Left ventricle myocardium inferior (tissue), 1 donor: Measurements from ENCODE around the gene CCDC30. TPM values are rescaled to one million over a fixed set of nuclear protein-coding genes. Genes with fewer than 3 reads are reported as not detected.
"Not testable (repeated sequence)": the region's sequence is repeated elsewhere in the genome, so short reads cannot be mapped to it uniquely, and the experiment has no call there.

Experiments
- DNase-seq: peaks from one replicate; pipeline ENCODE4 v3.0.0-alpha.2; 2020
- H3K27ac ChIP-seq: fragments of 200-600 bp; replicated peaks from 2 replicates; pipeline ENCODE4 v1.8.0; 2021
- H3K27me3 ChIP-seq: fragments of 200-600 bp; 2 replicates; pipeline ENCODE4 v1.8.0; 2021; ENCODE audit warnings: low read depth
- H3K36me3 ChIP-seq: fragments of 200-600 bp; 2 replicates; pipeline ENCODE4 v1.8.0; 2021
- H3K4me1 ChIP-seq: fragments of 200-600 bp; 2 replicates; pipeline ENCODE4 v1.8.0; 2021
- H3K4me3 ChIP-seq: fragments of 200-600 bp; 2 replicates; pipeline ENCODE4 v1.8.0; 2021; ENCODE audit warnings: mild to moderate bottlenecking, moderate library complexity
- H3K9me3 ChIP-seq: fragments of 200-600 bp; replicated peaks from 2 replicates; pipeline ENCODE4 v1.8.0; 2021
- intact Hi-C: fragments of 100-400 bp; cut with micrococcal nuclease; formaldehyde crosslinking; loops from one replicate; pipeline ENCODE4 v1.11.0; 2022
- total RNA-seq: library from RNA; stranded (reverse); fragmentation: NEBNext Ultra II Directional; extraction: Animal tissue kit (Norgen Biotek cat#: 25700); gene quantifications from one replicate; pipeline ENCODE4 v1.2.1, GENCODE V29; 2021
- TF ChIP-seq, protein P1 (sequence below): fragments of 200-600 bp; IDR thresholded peaks from 2 replicates; pipeline ENCODE4 v1.8.0; 2021; ENCODE audit warnings: antibody characterized with exemption, mild to moderate bottlenecking, borderline replicate concordance
- donor health status: DM: no; HTN: yes; CAD: no; lungs with severe emphysema.

CCDC30 gene
- total RNA-seq, 1 donor from 2014 or later, result 2.2 TPM

- no peak overlapping the region for H3K27ac ChIP-seq
- TF ChIP-seq, protein P1, sequence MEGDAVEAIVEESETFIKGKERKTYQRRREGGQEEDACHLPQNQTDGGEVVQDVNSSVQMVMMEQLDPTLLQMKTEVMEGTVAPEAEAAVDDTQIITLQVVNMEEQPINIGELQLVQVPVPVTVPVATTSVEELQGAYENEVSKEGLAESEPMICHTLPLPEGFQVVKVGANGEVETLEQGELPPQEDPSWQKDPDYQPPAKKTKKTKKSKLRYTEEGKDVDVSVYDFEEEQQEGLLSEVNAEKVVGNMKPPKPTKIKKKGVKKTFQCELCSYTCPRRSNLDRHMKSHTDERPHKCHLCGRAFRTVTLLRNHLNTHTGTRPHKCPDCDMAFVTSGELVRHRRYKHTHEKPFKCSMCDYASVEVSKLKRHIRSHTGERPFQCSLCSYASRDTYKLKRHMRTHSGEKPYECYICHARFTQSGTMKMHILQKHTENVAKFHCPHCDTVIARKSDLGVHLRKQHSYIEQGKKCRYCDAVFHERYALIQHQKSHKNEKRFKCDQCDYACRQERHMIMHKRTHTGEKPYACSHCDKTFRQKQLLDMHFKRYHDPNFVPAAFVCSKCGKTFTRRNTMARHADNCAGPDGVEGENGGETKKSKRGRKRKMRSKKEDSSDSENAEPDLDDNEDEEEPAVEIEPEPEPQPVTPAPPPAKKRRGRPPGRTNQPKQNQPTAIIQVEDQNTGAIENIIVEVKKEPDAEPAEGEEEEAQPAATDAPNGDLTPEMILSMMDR, result no peak
- peaks cover 20% of the 10 kb centered on the region for H3K36me3 ChIP-seq
- H3K4me1 ChIP-seq, result peaks cover 16% of the 10 kb centered on the region
- H3K27me3 ChIP-seq, result no peaks in the 10 kb centered on the region
- intact Hi-C loops, result no loop called here
- H3K4me3 ChIP-seq, result peak overlapping the region; percentile 80
- no peaks in the 10 kb centered on the region for H3K9me3 ChIP-seq
- DNase-seq, result no peak
Measured at GRCh38 chr1:42463921-42464320, 835 bp downstream of the CCDC30 start.

DNA sequence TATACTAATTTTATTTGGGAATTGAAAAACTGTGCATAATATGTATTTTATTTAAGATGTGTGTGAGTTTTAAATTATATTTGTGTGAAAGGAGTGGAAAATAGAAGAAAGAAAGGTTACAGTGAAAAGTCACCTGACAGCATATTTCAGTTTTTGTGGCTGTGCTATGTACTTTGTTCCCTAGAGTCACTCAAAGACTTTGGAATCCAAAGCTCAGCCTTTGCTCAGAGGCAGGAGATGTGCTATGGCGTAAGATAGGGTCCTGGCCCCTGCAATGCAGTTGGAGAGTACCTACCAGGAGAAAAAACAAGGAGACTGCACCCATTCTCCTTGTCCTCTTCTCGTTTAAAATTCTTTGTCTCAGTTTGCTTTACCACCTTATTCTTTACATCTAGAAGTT lies 2.9 kb downstream of the CCDC30 start:
- peaks cover 3% of the 10 kb centered on the region for H3K36me3 ChIP-seq
- H3K4me3 ChIP-seq, result no peak overlapping the region
- H3K9me3 ChIP-seq, result no peaks in the 10 kb centered on the region
- no peaks in the 10 kb centered on the region for H3K27me3 ChIP-seq
- TF ChIP-seq, protein P1, result no peak
- intact Hi-C loops, result no loop called here
- no peak overlapping the region for H3K27ac ChIP-seq
- peaks cover 16% of the 10 kb centered on the region for H3K4me1 ChIP-seq
- DNase-seq, result no peak

DNA sequence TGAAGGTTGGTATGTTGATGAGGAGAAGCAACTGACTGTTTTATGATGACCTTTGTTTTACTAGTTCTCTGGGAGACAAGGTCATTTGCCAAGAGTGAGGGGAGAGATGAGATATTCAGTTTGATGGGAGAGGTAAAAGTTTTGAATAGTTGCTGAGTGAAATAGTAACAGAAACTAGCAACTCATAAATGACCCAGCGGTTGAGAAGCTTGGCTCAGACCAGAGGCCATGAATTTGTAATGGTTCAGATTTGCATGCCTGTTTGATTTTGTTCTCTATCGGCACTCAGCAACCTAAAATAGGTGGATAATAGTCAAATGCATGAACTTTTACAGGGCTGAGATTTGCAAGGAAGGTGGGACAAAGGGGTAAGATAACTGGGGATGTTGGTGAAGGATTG lies 6.6 kb downstream of the CCDC30 start:
- intact Hi-C loops, result no loop called here
- Histone ChIP-seq H3K9me3 (no peaks in the 10 kb centered on the region), H3K4me1 (no peaks in the 10 kb centered on the region), H3K36me3 (no peaks in the 10 kb centered on the region), H3K27ac (no peak overlapping the region), H3K4me3 (no peak overlapping the region), H3K27me3 (no peaks in the 10 kb centered on the region)
- TF ChIP-seq, protein P1, result no peak
- no peak for DNase-seq

DNA sequence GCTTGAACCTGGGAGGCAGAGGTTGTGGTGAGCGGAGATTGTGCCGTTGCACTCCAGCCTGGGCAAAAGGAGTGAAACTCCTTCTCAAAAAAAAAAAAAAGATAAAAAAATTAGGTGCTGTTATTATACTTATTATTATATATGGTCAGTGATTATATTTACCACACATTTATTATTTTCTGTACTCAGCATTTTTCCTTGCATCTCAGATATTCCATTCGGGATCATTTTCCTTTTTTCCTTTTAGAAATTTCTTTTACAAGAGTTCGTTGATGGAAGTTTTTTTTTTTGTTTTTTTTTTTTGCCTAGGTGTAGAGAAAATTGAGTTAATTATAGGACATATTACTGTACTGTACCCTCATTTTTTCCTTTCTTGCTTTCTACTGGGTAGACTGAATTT lies 13.5 kb downstream of the CCDC30 start:
- no peak overlapping the region for H3K4me3 ChIP-seq
- intact Hi-C loops, result no loop called here
- H3K27ac ChIP-seq, result no peak overlapping the region
- no peaks in the 10 kb centered on the region for H3K27me3 ChIP-seq
- peaks cover 7% of the 10 kb centered on the region for H3K36me3 ChIP-seq
- DNase-seq, result no peak
- TF ChIP-seq, protein P1, result no peak
- H3K4me1 ChIP-seq, result no peaks in the 10 kb centered on the region
- H3K9me3 ChIP-seq, result no peaks in the 10 kb centered on the region

GRCh38 chr1:42477354-42477753 lies 14.3 kb downstream of the CCDC30 start:
- H3K4me1 ChIP-seq, DNase-seq, H3K36me3 ChIP-seq, H3K9me3 ChIP-seq, H3K4me3 ChIP-seq, H3K27me3 ChIP-seq, intact Hi-C loops, H3K27ac ChIP-seq: not testable (repeated sequence)

DNA sequence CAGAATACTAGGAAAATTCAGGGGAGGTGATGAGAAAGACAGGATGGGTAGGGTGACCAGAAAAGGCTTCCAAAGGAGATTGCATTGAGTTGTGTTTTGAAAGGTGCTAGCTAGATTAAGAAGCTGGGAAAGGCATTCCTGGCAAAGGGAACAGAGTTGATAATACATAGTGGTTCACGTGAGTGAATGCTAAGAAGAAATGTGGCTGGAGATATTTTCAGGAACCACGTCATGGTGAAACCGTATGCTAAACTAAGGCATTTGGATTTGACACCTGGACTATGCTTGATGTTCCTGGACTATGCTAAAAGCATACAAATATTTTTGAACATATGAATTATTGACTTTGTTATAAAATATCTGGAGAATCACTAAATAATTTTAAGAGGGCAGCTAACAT lies 14.7 kb downstream of the CCDC30 start:
- no peak for DNase-seq
- Histone ChIP-seq H3K27me3 (no peaks in the 10 kb centered on the region), H3K4me3 (no peak overlapping the region), H3K9me3 (no peaks in the 10 kb centered on the region), H3K27ac (no peak overlapping the region), H3K36me3 (peaks cover 9% of the 10 kb centered on the region), H3K4me1 (no peaks in the 10 kb centered on the region)
- intact Hi-C loops, result no loop called here
- TF ChIP-seq, protein P1, result no peak
